ENCODE results near the gene CSMD2.

The CSMD2 gene

GRCh38 chr1:33719771-33720670 is 445.0 kb downstream of the CSMD2 start:
- no peaks in the 10 kb centered on the region for H3K36me3 Mint-ChIP-seq
- ATAC-seq (ENCODE audit: low read depth), result no peak
- DNase-seq (ENCODE audit: low spot score in 2 of 2), result no peak
- no peaks in the 10 kb centered on the region for H3K9me3 Mint-ChIP-seq
- H3K4me3 Mint-ChIP-seq, result no peak overlapping the region
- H3K27ac Mint-ChIP-seq, result no peak overlapping the region
- no peaks in the 10 kb centered on the region for H3K4me1 Mint-ChIP-seq
- H3K27me3 Mint-ChIP-seq, result peaks cover 8% of the 10 kb centered on the region

DNA sequence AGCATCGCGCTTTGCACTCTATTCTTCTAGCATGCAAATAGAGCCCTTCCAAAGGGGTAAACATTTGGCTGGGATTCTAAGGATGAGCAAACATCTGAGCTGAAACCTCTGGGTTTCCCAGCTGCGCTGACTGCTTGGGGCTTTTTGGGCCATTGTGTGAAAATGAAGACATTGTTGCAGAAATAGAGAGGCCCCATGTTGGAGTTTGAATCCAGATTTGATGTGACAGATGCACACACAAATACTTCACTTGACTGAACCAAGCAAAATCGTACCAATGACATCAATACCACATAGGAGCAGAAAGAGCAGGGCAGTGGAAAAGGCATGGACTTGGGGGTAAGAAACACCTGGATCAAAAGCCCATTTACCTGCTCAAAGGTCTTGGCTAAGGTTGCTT is 445.7 kb downstream of the CSMD2 start:
- Mint-ChIP-seq H3K27ac (no peak overlapping the region), H3K4me3 (no peak overlapping the region), H3K4me1 (no peaks in the 10 kb centered on the region), H3K9me3 (no peaks in the 10 kb centered on the region), H3K27me3 (peaks cover 10% of the 10 kb centered on the region), H3K36me3 (no peaks in the 10 kb centered on the region)
- DNase-seq (ENCODE audit: low spot score in 2 of 2) (no peak), ATAC-seq (ENCODE audit: low read depth) (no peak)

- H3K4me1 Mint-ChIP-seq, result no peaks in the 10 kb centered on the region
- no peaks in the 10 kb centered on the region for H3K36me3 Mint-ChIP-seq
- no peak for ATAC-seq (ENCODE audit: low read depth)
- H3K4me3 Mint-ChIP-seq, result no peak overlapping the region
- H3K9me3 Mint-ChIP-seq, result no peaks in the 10 kb centered on the region
- peaks cover 11% of the 10 kb centered on the region for H3K27me3 Mint-ChIP-seq
- no peak overlapping the region for H3K27ac Mint-ChIP-seq
- DNase-seq (ENCODE audit: low spot score in 2 of 2), result no peak
Measured at GRCh38 chr1:33718186-33718585, 446.8 kb downstream of the CSMD2 start.

GRCh38 chr1:33716976-33717688 is 447.9 kb downstream of the CSMD2 start:
- no peaks in the 10 kb centered on the region for H3K4me1 Mint-ChIP-seq
- H3K36me3 Mint-ChIP-seq, result no peaks in the 10 kb centered on the region
- no peaks in the 10 kb centered on the region for H3K9me3 Mint-ChIP-seq
- H3K4me3 Mint-ChIP-seq, result no peak overlapping the region
- peaks cover 11% of the 10 kb centered on the region for H3K27me3 Mint-ChIP-seq
- H3K27ac Mint-ChIP-seq, result no peak overlapping the region
- no peak for DNase-seq (ENCODE audit: low spot score in 2 of 2)
- ATAC-seq (ENCODE audit: low read depth), result no peak

GRCh38 chr1:33715195-33715811 is 449.7 kb downstream of the CSMD2 start:
- Mint-ChIP-seq H3K4me3 (no peak overlapping the region), H3K36me3 (no peaks in the 10 kb centered on the region), H3K27me3 (peaks cover 15% of the 10 kb centered on the region), H3K27ac (no peak overlapping the region), H3K9me3 (no peaks in the 10 kb centered on the region), H3K4me1 (no peaks in the 10 kb centered on the region)
- DNase-seq (ENCODE audit: low spot score in 2 of 2) (no peak), ATAC-seq (ENCODE audit: low read depth) (no peak)

DNA sequence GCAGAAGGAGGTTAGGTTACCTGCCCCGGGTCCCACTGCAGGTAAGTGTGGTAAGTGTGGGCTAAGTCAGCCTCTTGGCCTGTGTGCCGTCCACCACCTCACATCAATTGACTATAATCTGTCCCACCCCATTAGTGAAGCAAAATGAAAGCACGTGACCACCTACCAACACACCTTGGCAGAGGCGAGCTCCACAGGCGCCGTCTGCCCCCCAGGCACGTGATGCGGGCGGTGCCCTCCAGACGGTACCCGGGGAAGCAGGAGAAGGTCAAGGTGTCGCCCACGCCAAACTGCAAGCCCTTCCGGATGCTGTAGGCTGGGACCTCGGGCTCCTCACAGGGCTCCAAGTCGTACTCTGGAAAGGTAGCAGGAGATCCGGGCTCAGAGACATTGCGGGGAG is 450.6 kb downstream of the CSMD2 start:
- H3K36me3 Mint-ChIP-seq, result no peaks in the 10 kb centered on the region
- H3K4me3 Mint-ChIP-seq, result no peak overlapping the region
- H3K9me3 Mint-ChIP-seq, result no peaks in the 10 kb centered on the region
- DNase-seq (ENCODE audit: low spot score in 2 of 2), result no peak
- no peak for ATAC-seq (ENCODE audit: low read depth)
- no peaks in the 10 kb centered on the region for H3K4me1 Mint-ChIP-seq
- peaks cover 18% of the 10 kb centered on the region for H3K27me3 Mint-ChIP-seq
- no peak overlapping the region for H3K27ac Mint-ChIP-seq

DNA sequence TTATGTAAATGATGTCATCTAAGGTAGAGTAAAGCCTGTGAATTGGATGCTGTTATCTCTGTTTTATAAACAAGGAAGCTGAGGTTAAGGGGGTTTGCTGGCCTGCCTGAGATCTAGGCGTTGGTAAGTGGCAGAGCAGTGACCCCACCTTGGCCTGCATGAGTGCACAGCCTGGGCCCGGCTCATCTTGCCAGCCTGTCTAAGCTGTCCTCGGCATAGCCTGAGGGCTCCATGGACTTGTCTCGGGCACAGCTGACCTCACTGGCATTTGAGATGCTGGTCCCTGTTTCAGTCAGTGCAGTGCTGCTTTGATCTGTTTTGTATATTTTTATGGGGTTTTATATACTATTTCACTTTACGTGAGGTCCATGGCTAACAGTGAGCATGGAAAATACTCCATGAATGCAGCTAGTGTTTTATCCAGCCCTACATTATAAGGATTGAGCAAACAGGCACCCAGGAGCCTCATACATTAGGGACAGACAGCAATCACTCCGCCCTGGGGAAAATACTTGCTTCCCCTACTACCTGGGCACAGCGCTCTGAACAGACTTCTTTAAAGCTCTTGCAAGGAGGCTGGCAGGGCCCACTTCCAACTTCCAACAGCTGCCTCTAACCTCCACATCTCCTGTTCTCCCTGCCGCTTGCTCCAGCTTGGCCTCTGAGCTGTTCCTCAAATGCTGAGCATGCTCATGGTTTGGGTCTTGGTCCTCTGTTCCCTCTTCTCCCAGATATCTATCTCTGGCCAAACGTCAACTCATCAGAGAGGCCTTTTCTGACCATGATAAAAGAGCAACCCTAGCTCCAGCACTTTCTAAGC is 451.8 kb downstream of the CSMD2 start:
- no peak for ATAC-seq (ENCODE audit: low read depth)
- H3K27ac Mint-ChIP-seq, result no peak overlapping the region
- H3K36me3 Mint-ChIP-seq, result no peaks in the 10 kb centered on the region
- DNase-seq (ENCODE audit: low spot score in 2 of 2), result no peak
- no peaks in the 10 kb centered on the region for H3K4me1 Mint-ChIP-seq
- peaks cover 24% of the 10 kb centered on the region for H3K27me3 Mint-ChIP-seq
- no peaks in the 10 kb centered on the region for H3K9me3 Mint-ChIP-seq
- no peak overlapping the region for H3K4me3 Mint-ChIP-seq

DNA sequence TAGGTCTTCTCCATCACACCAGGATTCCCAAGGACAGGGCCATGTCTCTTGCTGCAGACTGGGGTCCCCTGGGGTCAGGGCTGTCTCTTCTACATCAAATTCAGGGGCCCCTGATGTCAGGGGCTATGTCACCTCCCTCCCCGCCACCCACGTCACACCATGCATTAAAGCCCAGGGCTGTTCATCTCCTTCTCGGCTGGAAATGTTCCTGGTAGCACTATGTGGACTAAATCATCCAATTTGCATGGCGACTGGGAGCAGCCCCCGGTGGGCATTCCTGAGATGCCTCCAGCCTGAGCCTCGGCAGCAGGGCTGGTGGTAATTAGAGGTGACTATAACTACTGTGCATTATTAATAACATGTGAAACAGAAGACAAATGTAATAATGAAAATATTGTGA is 452.8 kb downstream of the CSMD2 start:
- Mint-ChIP-seq H3K27ac (no peak overlapping the region), H3K36me3 (no peaks in the 10 kb centered on the region), H3K4me1 (no peaks in the 10 kb centered on the region), H3K4me3 (no peak overlapping the region), H3K9me3 (no peaks in the 10 kb centered on the region), H3K27me3 (peaks cover 24% of the 10 kb centered on the region)
- DNase-seq (ENCODE audit: low spot score in 2 of 2) (no peak), ATAC-seq (ENCODE audit: low read depth) (no peak)

DNA sequence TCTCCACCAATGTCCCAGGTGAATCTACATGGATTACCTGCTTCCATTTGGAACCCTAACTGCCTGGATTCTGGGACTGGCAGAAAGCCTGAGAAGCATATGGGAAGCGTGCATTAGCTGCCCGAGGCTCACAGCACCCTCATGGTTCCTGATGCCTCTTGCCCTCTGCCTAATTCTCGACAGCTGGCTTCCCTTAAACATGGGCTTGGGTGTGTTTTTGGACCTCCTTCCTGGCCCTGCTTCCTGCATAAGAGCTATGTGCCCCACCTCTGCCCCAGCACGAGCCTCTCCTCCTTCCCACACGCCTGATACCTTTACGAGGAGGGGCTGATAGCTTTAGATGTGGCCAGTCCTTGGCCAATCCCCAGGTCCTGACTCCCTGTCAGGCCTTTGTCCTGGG is 453.5 kb downstream of the CSMD2 start:
- Mint-ChIP-seq H3K27me3 (peaks cover 25% of the 10 kb centered on the region), H3K9me3 (peaks cover 1% of the 10 kb centered on the region), H3K4me3 (no peak overlapping the region), H3K27ac (no peak overlapping the region), H3K4me1 (no peaks in the 10 kb centered on the region), H3K36me3 (no peaks in the 10 kb centered on the region)
- ATAC-seq (ENCODE audit: low read depth), result no peak
- no peak for DNase-seq (ENCODE audit: low spot score in 2 of 2)

DNA sequence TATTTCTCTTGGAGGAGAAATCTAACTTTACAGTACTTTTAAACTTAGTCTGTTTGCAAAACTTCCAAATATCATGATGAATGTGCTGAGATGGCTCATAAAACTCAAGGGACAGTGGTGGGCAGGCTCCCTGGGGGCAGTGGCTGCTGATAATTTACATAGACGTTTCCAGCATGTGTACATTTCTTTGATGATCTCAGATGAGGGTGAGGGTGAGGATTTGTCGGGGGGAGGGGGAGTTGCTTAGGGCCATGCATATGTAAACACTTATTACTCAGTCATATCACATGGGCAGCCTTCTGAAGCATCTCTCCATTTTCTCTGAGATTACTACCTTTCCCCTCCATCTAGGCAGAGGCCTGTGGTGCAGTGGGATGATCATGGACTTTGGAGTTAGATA is 454.1 kb downstream of the CSMD2 start:
- Mint-ChIP-seq H3K9me3 (peaks cover 3% of the 10 kb centered on the region), H3K4me1 (no peaks in the 10 kb centered on the region), H3K36me3 (no peaks in the 10 kb centered on the region), H3K27ac (no peak overlapping the region), H3K4me3 (no peak overlapping the region), H3K27me3 (peaks cover 28% of the 10 kb centered on the region)
- DNase-seq (ENCODE audit: low spot score in 2 of 2) (no peak), ATAC-seq (ENCODE audit: low read depth) (no peak)

DNA sequence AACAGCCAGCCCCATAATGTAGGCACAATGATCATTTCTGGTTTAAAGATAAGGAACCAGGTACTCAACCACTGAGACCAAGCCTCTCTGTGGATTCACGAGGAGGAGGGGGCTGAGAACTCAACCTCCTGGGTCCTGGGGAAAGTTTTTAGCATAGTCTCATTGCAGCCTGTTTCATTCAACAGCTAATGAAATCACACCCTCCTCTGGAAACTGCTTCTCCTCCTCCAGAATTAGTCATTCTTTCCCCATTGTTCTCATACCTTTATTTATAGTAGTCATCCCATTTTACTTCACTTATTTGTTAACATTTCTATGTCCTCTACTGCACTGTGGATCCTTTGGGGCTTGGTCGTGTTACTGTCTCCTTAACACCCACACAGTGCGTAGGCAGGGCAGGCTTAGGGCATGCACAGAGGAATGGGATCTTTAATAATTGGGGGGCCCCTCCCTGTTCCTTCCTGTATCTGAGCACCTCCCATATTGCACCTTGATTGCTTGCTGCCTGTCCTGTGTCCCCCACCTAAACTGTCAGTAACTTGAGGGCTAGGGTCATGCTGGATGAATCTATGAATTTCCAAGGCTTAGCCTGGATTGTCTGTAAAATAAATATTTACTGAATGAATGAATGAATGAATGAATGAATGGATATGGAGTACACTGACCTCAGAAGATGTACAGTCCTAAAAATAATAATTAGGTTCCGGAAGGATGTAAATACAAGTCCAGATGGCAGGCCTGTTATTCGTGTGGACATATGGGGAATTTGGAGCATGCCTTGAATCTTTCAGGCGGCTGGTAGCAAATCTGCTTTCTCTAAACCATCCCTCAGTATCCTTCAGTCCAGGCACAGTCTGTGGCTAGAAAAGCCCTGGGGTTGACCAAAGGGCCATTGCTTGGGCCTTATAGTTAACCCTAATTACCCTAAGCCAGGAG is 455.0 kb downstream of the CSMD2 start:
- H3K36me3 Mint-ChIP-seq, result no peaks in the 10 kb centered on the region
- H3K4me1 Mint-ChIP-seq, result no peaks in the 10 kb centered on the region
- DNase-seq (ENCODE audit: low spot score in 2 of 2) (no peak), ATAC-seq (ENCODE audit: low read depth) (no peak)
- H3K9me3 Mint-ChIP-seq, result peaks cover 3% of the 10 kb centered on the region
- H3K4me3 Mint-ChIP-seq, result no peak overlapping the region
- no peak overlapping the region for H3K27ac Mint-ChIP-seq
- peaks cover 28% of the 10 kb centered on the region for H3K27me3 Mint-ChIP-seq

DNA sequence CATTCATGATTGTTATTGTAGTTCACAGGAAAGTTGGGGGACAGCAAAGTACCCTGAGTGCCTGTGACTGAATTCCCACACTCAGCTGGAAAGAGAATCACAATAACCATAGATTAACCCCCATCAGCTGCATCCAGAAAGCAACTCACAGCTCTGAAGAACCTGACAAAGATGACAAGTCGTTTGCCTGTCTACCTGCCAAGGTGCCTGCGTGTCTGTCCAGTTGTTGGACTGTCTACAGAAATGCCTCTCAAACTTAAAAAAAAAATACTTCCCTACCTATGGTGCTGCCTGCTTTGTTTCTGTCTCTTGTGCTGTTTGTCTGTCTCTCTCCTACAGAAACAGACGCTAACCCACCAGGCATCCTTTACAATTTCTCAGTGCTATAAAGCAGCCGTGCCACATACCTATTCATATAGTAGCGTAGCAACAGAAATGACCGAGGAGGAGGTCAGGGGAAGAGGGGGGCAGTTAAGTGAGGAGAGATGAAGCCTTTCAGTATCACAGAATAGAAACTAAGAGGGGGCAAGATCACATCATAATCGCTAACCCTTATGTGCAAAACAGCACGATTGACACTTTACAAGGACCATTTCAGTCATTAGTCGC is 455.8 kb downstream of the CSMD2 start:
- Mint-ChIP-seq H3K4me1 (no peaks in the 10 kb centered on the region), H3K27ac (no peak overlapping the region), H3K36me3 (no peaks in the 10 kb centered on the region), H3K4me3 (no peak overlapping the region), H3K9me3 (peaks cover 3% of the 10 kb centered on the region), H3K27me3 (peaks cover 27% of the 10 kb centered on the region)
- DNase-seq (ENCODE audit: low spot score in 2 of 2) (no peak), ATAC-seq (ENCODE audit: low read depth) (no peak)

All from memory B cell (primary cell).